K562 (cell line): ENCODE results near the gene ADGRA3. TPM values are rescaled to one million over a fixed set of nuclear protein-coding genes. Genes with fewer than 3 reads are reported as not detected.

Source experiments
- ATAC-seq: fragments of 200-7000 bp; cut with Tn5 transposase; 3 replicates; pipeline ENCODE4 v1.9.1; 2020; ENCODE audit warnings: moderate library complexity
- BruUV-seq: library from RNA; stranded (reverse); fragments of 400-500 nt; replicated peaks from 2 replicates; lab custom pipeline; 2021; lab: Mats Ljungman, UMichigan
- CTCF ChIA-PET: fragments of 300-600 bp; formaldehyde crosslinking; extraction: SDS; loops from one replicate; lab custom pipeline; 2021; ENCODE audit warnings: low intra/inter-chr PET ratio; lab: Yijun Ruan, JAX
- POLR2A ChIA-PET: fragments of 300-600, 350-650 bp; sonication (Branson Sonifier 250); formaldehyde crosslinking; extraction: SDS; loops from one replicate; lab custom pipeline; 2021; ENCODE audit warnings: antibody characterized with exemption, inconsistent platforms; lab: Yijun Ruan, JAX
- DNase-seq, 4 experiments: peaks; one replicate each; pipeline versions ENCODE4 v3.0.0 to v3.0.0-alpha.2; 2011 to 2018; ENCODE audit warnings: low spot score in 3 of 4, mixed read lengths in 3 of 4; ENCODE audit errors: extremely low read depth in 1 of 4
- FAIRE-seq: peaks from 2 replicates; lab custom pipeline; 2011; peaks lifted over from hg19 to GRCh38; lab: Jason Lieb, UNC
- H2AFZ ChIP-seq: 2 replicates; pipeline ENCODE4 v1.6.0; 2011; ENCODE audit warnings: low read depth, low read length, control low read depth, inconsistent platforms
- H3K27ac ChIP-seq: fragments of 200-600 bp; 3 replicates; pipeline ENCODE4 v1.8.0; 2011; ENCODE audit warnings: low read depth, mild to moderate bottlenecking, control low read depth, inconsistent platforms, low read length, moderate library complexity, mixed read lengths; ENCODE audit errors: extremely low read depth
- H3K27me3 ChIP-seq, 2 experiments: fragments of 300-600 bp in 1 of 2; 2 replicates in 1 of 2; 3 replicates in 1 of 2; pipeline versions ENCODE4 v1.6.0 to v1.8.0; 2011; ENCODE audit warnings: inconsistent platforms in 2 of 2, low read length in 2 of 2, mild to moderate bottlenecking in 1 of 2, mixed read lengths in 1 of 2, moderate library complexity in 1 of 2; ENCODE audit not compliant: control insufficient read depth in 2 of 2, insufficient read depth in 2 of 2
- H3K36me3 ChIP-seq: fragments of 300-600 bp; 3 replicates; pipeline ENCODE4 v1.8.0; 2011; ENCODE audit warnings: mild to moderate bottlenecking, low read length, inconsistent platforms; ENCODE audit not compliant: control insufficient read depth, insufficient read depth
- H3K4me1 ChIP-seq, 2 experiments: fragments of 200-600 bp in 1 of 2; replicated peaks in 1 of 2; 2 replicates in 1 of 2; 3 replicates in 1 of 2; pipeline versions ENCODE4 v1.5.1 to v1.8.0; 2011; ENCODE audit warnings: inconsistent platforms in 2 of 2, low read length in 2 of 2, mild to moderate bottlenecking in 1 of 2, mixed read lengths in 1 of 2, moderate library complexity in 1 of 2; ENCODE audit not compliant: control insufficient read depth in 2 of 2, insufficient read depth in 2 of 2
- H3K4me2 ChIP-seq: 2 replicates; pipeline ENCODE4 v1.6.1; 2011; ENCODE audit warnings: low read length, control low read depth, inconsistent platforms, mixed read lengths; ENCODE audit not compliant: insufficient read depth
- H3K4me3 ChIP-seq: fragments of 200-600 bp; sonication (generic), shearing (Covaris generic); 2 replicates; pipeline ENCODE4 v1.5.1; 2016; ENCODE audit warnings: control low read depth, inconsistent platforms
- H3K79me2 ChIP-seq: fragments of 200-600 bp; 3 replicates; pipeline ENCODE4 v1.8.0; 2011; ENCODE audit warnings: low read length, inconsistent platforms; ENCODE audit not compliant: control insufficient read depth, insufficient read depth
- H3K9ac ChIP-seq, 2 experiments: 2 replicates each; pipeline versions ENCODE4 v1.6.0 to v1.6.1; 2011; ENCODE audit warnings: low read depth in 2 of 2, low read length in 2 of 2, control low read depth in 1 of 2, inconsistent platforms in 1 of 2, mild to moderate bottlenecking in 1 of 2, mixed read lengths in 1 of 2; ENCODE audit not compliant: insufficient read depth in 1 of 2
- H3K9me1 ChIP-seq: one replicate; pipeline ENCODE4 v1.6.0; 2011; ENCODE audit warnings: inconsistent platforms, mild to moderate bottlenecking, low read length, moderate library complexity; ENCODE audit not compliant: control insufficient read depth, insufficient read depth
- H3K9me3 ChIP-seq: replicated peaks from 2 replicates; pipeline ENCODE4 v1.5.1; 2011; ENCODE audit warnings: low read depth, low read length, inconsistent platforms; ENCODE audit not compliant: control insufficient read depth, insufficient read depth
- H4K20me1 ChIP-seq: replicated peaks from 2 replicates; pipeline ENCODE4 v1.6.1; 2011; ENCODE audit warnings: low read length, inconsistent platforms, mixed read lengths; ENCODE audit not compliant: control insufficient read depth, insufficient read depth
- DDX20 ChIP-seq: fragments of 450-650 bp; IDR thresholded peaks from 2 replicates; pipeline ENCODE4 v1.6.1; 2016; ENCODE audit warnings: missing genetic modification characterization, low read depth, mild to moderate bottlenecking, missing compliant biosample characterization, moderate library complexity
- EHMT2 ChIP-seq: fragments of 450-650 bp; IDR thresholded peaks from 2 replicates; pipeline ENCODE4 v1.6.1; 2018; ENCODE audit warnings: antibody characterized with exemption
- FOXM1 ChIP-seq, 2 experiments: fragments of 450-650 bp in 1 of 2; sonication (generic) in 1 of 2; formaldehyde crosslinking in 1 of 2; IDR thresholded peaks; 2 replicates each; pipeline versions ENCODE4 v1.6.1 to v1.9.0; 2017 to 2022; ENCODE audit warnings: low read depth in 2 of 2, mild to moderate bottlenecking in 2 of 2, missing genetic modification reagents in 1 of 2, moderate library complexity in 1 of 2
- KLF1 ChIP-seq: fragments of 450-650 bp; IDR thresholded peaks from 2 replicates; pipeline ENCODE4 v1.6.1; 2016; ENCODE audit warnings: missing genetic modification characterization, missing compliant biosample characterization
- MYC ChIP-seq, 2 experiments: fragments of 250-450 bp in 1 of 2; sonication (Bioruptor Pico) in 1 of 2; IDR thresholded peaks; 2 replicates each; pipeline versions ENCODE4 v1.5.1 to v1.6.1; 2012 to 2021; ENCODE audit warnings: low read depth in 2 of 2, borderline replicate concordance in 1 of 2, improper control_type of control experiment in 1 of 2, low read length in 1 of 2, mild to moderate bottlenecking in 1 of 2, moderate library complexity in 1 of 2
- RBFOX2 ChIP-seq: fragments of 200-400 bp; formaldehyde crosslinking; IDR thresholded peaks from 2 replicates; pipeline ENCODE4 v1.6.1; 2017; ENCODE audit warnings: low read depth, mild to moderate bottlenecking, low read length, moderate library complexity
- RHOXF2B ChIP-seq: fragments of 250-450 bp; sonication (Bioruptor Pico); conservative IDR thresholded peaks from 2 replicates; pipeline ENCODE4 v1.5.1; 2021
- SMARCC2 ChIP-seq: fragments of 450-650 bp; IDR thresholded peaks from 2 replicates; pipeline ENCODE4 v1.6.1; 2017; ENCODE audit warnings: antibody characterized with exemption, moderate library complexity, mild to moderate bottlenecking, low read depth
- SP1 ChIP-seq: sonication (generic); formaldehyde crosslinking; IDR thresholded peaks from 2 replicates; pipeline ENCODE4 v1.8.1; 2022; ENCODE audit warnings: mild to moderate bottlenecking, missing genetic modification reagents
- TAL1 ChIP-seq: fragments of 450-650 bp; IDR thresholded peaks from 2 replicates; pipeline ENCODE4 v1.6.1; 2016; ENCODE audit warnings: mild to moderate bottlenecking
- TARDBP ChIP-seq: fragments of 450-650 bp; IDR thresholded peaks from 2 replicates; pipeline ENCODE4 v1.6.1; 2016
- TCF15 ChIP-seq: fragments of 250-450 bp; sonication (Bioruptor Pico); IDR thresholded peaks from 2 replicates; pipeline ENCODE4 v1.8.0; 2022; ENCODE audit warnings: moderate library complexity, mild to moderate bottlenecking, inconsistent platforms
- TEAD2 ChIP-seq: fragments of 450-650 bp; IDR thresholded peaks from 2 replicates; pipeline ENCODE4 v1.6.1; 2016; ENCODE audit warnings: missing genetic modification characterization, control low read depth, missing compliant biosample characterization
- TFAM ChIP-seq: fragments of 250-450 bp; sonication (Bioruptor Pico); conservative IDR thresholded peaks from 2 replicates; pipeline ENCODE4 v1.5.0; 2021; ENCODE audit warnings: mild to moderate bottlenecking, moderate library complexity
- ZKSCAN1 ChIP-seq: fragments of 150-350 bp; IDR thresholded peaks from 2 replicates; pipeline ENCODE4 v1.6.1; 2016; ENCODE audit warnings: low read depth, low read length
- ZNF274 ChIP-seq: IDR thresholded peaks from 2 replicates; pipeline ENCODE4 v1.6.1; 2011; ENCODE audit warnings: low read depth, mild to moderate bottlenecking, low read length, moderate library complexity, borderline replicate concordance
- ZNF311 ChIP-seq: fragments of 250-450 bp; sonication (Bioruptor Pico); IDR thresholded peaks from 2 replicates; pipeline ENCODE4 v1.4.0; 2020; ENCODE audit warnings: mild to moderate bottlenecking, moderate library complexity
- ZNF695 ChIP-seq: fragments of 450-650 bp; formaldehyde crosslinking; IDR thresholded peaks from 2 replicates; pipeline ENCODE4 v1.4.0; 2020; ENCODE audit warnings: mild to moderate bottlenecking, moderate library complexity
- ZNF76 ChIP-seq: fragments of 250-450 bp; sonication (Bioruptor Pico); IDR thresholded peaks from 2 replicates; pipeline ENCODE4 v1.4.0; 2020; ENCODE audit warnings: mild to moderate bottlenecking, moderate library complexity, borderline replicate concordance
- ZZZ3 ChIP-seq: fragments of 450-650 bp; IDR thresholded peaks from 2 replicates; pipeline ENCODE4 v1.6.1; 2016; ENCODE audit warnings: antibody characterized with exemption, mild to moderate bottlenecking, moderate library complexity
- WGBS: fragments of 100-300 bp; shearing (Covaris generic); methylation state at CpG from one replicate; pipeline ENCODE4 v1.1.6; 2016; ENCODE audit warnings: low coverage, mixed read lengths; ENCODE audit not compliant: insufficient coverage; ENCODE audit errors: missing lambda C conversion rate; 5-methylcytosine and 5-hydroxymethylcytosine counted together
- in situ Hi-C: fragments of 300-500 bp; cut with MboI; formaldehyde crosslinking; loops from 4 replicates; pipeline ENCODE4 v1.15.0; 2018; ENCODE audit warnings: inconsistent platforms, mixed read lengths
- intact Hi-C: fragments of 100-400 bp; cut with micrococcal nuclease; formaldehyde crosslinking; loops from 2 replicates; pipeline ENCODE4 v1.14.2; 2022
- polyA plus RNA-seq, 8 experiments: library from polyadenylated mRNA; depleted of rRNA in 4 of 8; stranded (reverse) in 5 of 8; unstranded in 3 of 8; fragments of >200 nt; fragmentation: Nextera tagmentation in 2 of 8; fragmentation: Illumina TruSeq in 1 of 8; extraction: Ambion mirVana in 2 of 8; extraction: Trizol in 1 of 8; gene quantifications; 2 replicates each; pipeline versions ENCODE4 v1.2.1 to v1.2.3, GENCODE V29; 2011 to 2014; ENCODE audit warnings: inconsistent platforms in 1 of 8, missing spikeins in 1 of 8
- total RNA-seq, 7 experiments: library from RNA; depleted of rRNA in 6 of 7; stranded (reverse); fragments of >200 nt in 6 of 7; fragmentation: Illumina TruSeq in 2 of 7; extraction: Trizol in 2 of 7; gene quantifications; 2 replicates each; pipeline versions ENCODE4 v1.2.1 to v1.2.3, GENCODE V29; 2011 to 2021; ENCODE audit warnings: low replicate concordance in 1 of 7

The ADGRA3 gene
- total and polyA plus RNA-seq, 9 of the 15 experiments (the other 6 are each of a cell fraction or from before 2014, with no cell fraction given), result 0.06 to 2.3 (median 0.27) TPM; not detected in 3

- TF ChIP-seq TFAM, result no peak
- TF ChIP-seq SP1, result no peak
- TF ChIP-seq ZNF274, result no peak
- TF ChIP-seq ZNF311 (CRISPR knock-in tag), result no peak
- no peak for TF ChIP-seq TARDBP
These were observed 14.8 kb downstream of the ADGRA3 start (continued) for GRCh38 chr4:22500831-22501714.

GRCh38 chr4:22500128-22500611 lies 15.7 kb downstream of the ADGRA3 start:
- H3K9ac ChIP-seq, result no peak overlapping the region
- FAIRE-seq, result no peak
- H3K27me3 ChIP-seq, result no peaks in the 10 kb centered on the region
- H3K27ac ChIP-seq, result no peak overlapping the region
- no peaks in the 10 kb centered on the region for H3K4me1 ChIP-seq
- TF ChIP-seq SMARCC2 (no peak), EHMT2 (no peak), ZNF76 (CRISPR knock-in tag) (no peak), ZZZ3 (no peak), TCF15 (CRISPR knock-in tag) (no peak), FOXM1 (IDR thresholded peaks at IDR 0.05; ENCODE audit: low read depth) (no peak), FOXM1 (CRISPR knock-in tag; IDR thresholded peaks at IDR 0.05; ENCODE audit: low read depth) (no peak), RBFOX2 (no peak), MYC (IDR thresholded peaks at IDR 0.05; ENCODE audit: low read depth, low read length) (no peak), MYC (CRISPR knock-in tag; IDR thresholded peaks at IDR 0.05; ENCODE audit: borderline replicate concordance, low read depth) (no peak), TEAD2 (tag) (no peak), ZKSCAN1 (no peak), DDX20 (no peak), TAL1 (no peak), ZNF695 (CRISPR knock-in tag) (no peak), KLF1 (tag) (no peak), RHOXF2B (no peak)
- H3K79me2 ChIP-seq, result no peaks in the 10 kb centered on the region
- DNase-seq, result no peak
- H3K4me3 ChIP-seq, result no peak overlapping the region
- no peaks in the 10 kb centered on the region for H3K36me3 ChIP-seq
- 0% methylated on average over 8 of the region's 8 CpGs for WGBS
- ChIA-PET POLR2A (no interaction called here), CTCF (no interaction called here)
- no peaks in the 10 kb centered on the region for H4K20me1 ChIP-seq
- H3K4me2 ChIP-seq, result no peak overlapping the region
- H2AFZ ChIP-seq, result no peak overlapping the region
- no peak for ATAC-seq
- no peaks in the 10 kb centered on the region for H3K9me3 ChIP-seq
- in situ Hi-C loops (no loop called here), intact Hi-C loops (no loop called here)
- no TSS peak for BruUV-seq
- H3K9me1 ChIP-seq, result no peaks in the 10 kb centered on the region
